K562 (cell line): ENCODE results near the gene TMEM132D. TPM values are rescaled to one million over a fixed set of nuclear protein-coding genes. Genes with fewer than 3 reads are reported as not detected.
A peak's percentile ranks its signal among the peaks of the same experiment; 100 is the strongest.

Experiments used
- MIER1 ChIP-seq: fragments of 450-650 bp; IDR thresholded peaks from 2 replicates; pipeline ENCODE4 v1.6.1; 2016; ENCODE audit warnings: antibody characterized with exemption, mild to moderate bottlenecking, low read depth
- REST ChIP-seq, 2 experiments: fragments of 450-650 bp; formaldehyde crosslinking in 1 of 2; IDR thresholded peaks; 2 replicates each; pipeline versions ENCODE4 v1.4.0 to v1.6.1; 2014 to 2020; ENCODE audit warnings: mild to moderate bottlenecking in 2 of 2, borderline replicate concordance in 1 of 2, low read depth in 1 of 2
- SIX5 ChIP-seq, 2 experiments: IDR thresholded peaks; 2 replicates each; pipeline ENCODE4 v1.6.1; 2011; ENCODE audit warnings: low read length in 2 of 2, borderline replicate concordance in 1 of 2, low read depth in 1 of 2, mild to moderate bottlenecking in 1 of 2, moderate library complexity in 1 of 2; ENCODE audit not compliant: insufficient read depth in 1 of 2
- TCF15 ChIP-seq: fragments of 250-450 bp; sonication (Bioruptor Pico); IDR thresholded peaks from 2 replicates; pipeline ENCODE4 v1.8.0; 2022; ENCODE audit warnings: moderate library complexity, mild to moderate bottlenecking, inconsistent platforms
- polyA plus RNA-seq, 8 experiments: library from polyadenylated mRNA; depleted of rRNA in 4 of 8; stranded (reverse) in 5 of 8; unstranded in 3 of 8; fragments of >200 nt; fragmentation: Nextera tagmentation in 2 of 8; fragmentation: Illumina TruSeq in 1 of 8; extraction: Ambion mirVana in 2 of 8; extraction: Trizol in 1 of 8; gene quantifications; 2 replicates each; pipeline versions ENCODE4 v1.2.1 to v1.2.3, GENCODE V29; 2011 to 2014; ENCODE audit warnings: inconsistent platforms in 1 of 8, missing spikeins in 1 of 8
- total RNA-seq, 7 experiments: library from RNA; depleted of rRNA in 6 of 7; stranded (reverse); fragments of >200 nt in 6 of 7; fragmentation: Illumina TruSeq in 2 of 7; extraction: Trizol in 2 of 7; gene quantifications; 2 replicates each; pipeline versions ENCODE4 v1.2.1 to v1.2.3, GENCODE V29; 2011 to 2021; ENCODE audit warnings: low replicate concordance in 1 of 7
- TF ChIP-seq, protein P1 (sequence below): fragments of 250-450 bp; sonication (Bioruptor Pico); IDR thresholded peaks from 2 replicates; pipeline ENCODE4 v1.5.1; 2021; ENCODE audit warnings: mild to moderate bottlenecking

The TMEM132D gene
- total and polyA plus RNA-seq, 9 of the 15 experiments (the other 6 are each of a cell fraction or from before 2014, with no cell fraction given): not detected

- peak; percentile 91 for TF ChIP-seq REST (IDR thresholded peaks at IDR 0.05; ENCODE audit: borderline replicate concordance)
- TF ChIP-seq REST (CRISPR knock-in tag; IDR thresholded peaks at IDR 0.05; ENCODE audit: low read depth): 0 out of 2 replicates have a peak, but pooled peaks have one; percentile 63
- TF ChIP-seq SIX5 (IDR thresholded peaks at IDR 0.05; ENCODE audit: borderline replicate concordance in 1 of 2, insufficient read depth in 1 of 2, low read depth in 1 of 2, low read length in 2 of 2): no peak
- no peak for TF ChIP-seq TCF15 (CRISPR knock-in tag)
- TF ChIP-seq, protein P1, sequence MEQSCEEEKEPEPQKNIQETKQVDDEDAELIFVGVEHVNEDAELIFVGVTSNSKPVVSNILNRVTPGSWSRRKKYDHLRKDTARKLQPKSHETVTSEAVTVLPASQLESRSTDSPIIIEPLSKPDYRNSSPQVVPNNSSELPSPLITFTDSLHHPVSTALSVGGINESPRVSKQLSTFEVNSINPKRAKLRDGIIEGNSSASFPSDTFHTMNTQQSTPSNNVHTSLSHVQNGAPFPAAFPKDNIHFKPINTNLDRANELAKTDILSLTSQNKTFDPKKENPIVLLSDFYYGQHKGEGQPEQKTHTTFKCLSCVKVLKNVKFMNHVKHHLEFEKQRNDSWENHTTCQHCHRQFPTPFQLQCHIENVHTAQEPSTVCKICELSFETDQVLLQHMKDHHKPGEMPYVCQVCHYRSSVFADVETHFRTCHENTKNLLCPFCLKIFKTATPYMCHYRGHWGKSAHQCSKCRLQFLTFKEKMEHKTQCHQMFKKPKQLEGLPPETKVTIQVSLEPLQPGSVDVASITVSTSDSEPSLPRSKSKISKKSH: no peak
- 0 out of 2 replicates have a peak, but pooled peaks have one; percentile 66 for TF ChIP-seq MIER1
Measured at GRCh38 chr12:129119537-129119936, 784.3 kb downstream of the TMEM132D start (continued).
